ENCODE measurements around the gene MTA3.

Gene MTA3

DNA sequence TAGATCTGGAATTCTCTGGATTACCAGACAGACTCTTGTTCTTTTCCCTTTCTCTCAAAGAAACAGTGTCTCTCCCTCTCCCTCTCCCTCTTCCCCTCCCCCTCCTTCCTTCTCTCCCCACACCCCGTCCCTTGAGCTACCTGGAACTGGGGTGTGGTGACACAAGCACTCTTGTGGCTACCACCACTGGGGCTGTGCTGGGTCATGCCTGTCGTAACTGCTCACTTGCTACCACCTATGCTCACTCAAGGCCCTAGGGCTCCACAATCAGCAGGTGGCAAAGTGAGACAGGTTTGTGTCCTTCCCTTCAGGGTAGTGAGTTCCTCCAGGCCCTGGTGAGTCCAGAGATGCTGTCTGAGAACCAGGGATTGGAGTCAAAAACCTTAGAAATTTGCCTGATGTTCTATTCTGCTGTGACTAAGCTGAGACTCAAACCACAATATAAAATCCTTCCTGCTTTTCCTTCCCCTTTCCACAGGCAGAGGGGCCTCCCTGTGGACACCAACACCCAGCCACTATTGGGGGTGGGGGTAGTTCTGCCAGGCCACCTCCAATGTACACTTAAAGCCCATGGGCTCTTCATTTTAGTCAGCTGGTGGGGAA lies 124.7 kb downstream of the MTA3 start:
- no peak overlapping the region for H3K4me3 Mint-ChIP-seq
- H3K9me3 Mint-ChIP-seq: no peaks in the 10 kb centered on the region
- ATAC-seq (ENCODE audit: low read depth): no peak
- peaks cover 20% of the 10 kb centered on the region for H3K36me3 Mint-ChIP-seq
- no peak for DNase-seq (ENCODE audit: low spot score in 2 of 2)
- no peaks in the 10 kb centered on the region for H3K4me1 Mint-ChIP-seq
- H3K27me3 Mint-ChIP-seq: no peaks in the 10 kb centered on the region
- no peak overlapping the region for H3K27ac Mint-ChIP-seq

DNA sequence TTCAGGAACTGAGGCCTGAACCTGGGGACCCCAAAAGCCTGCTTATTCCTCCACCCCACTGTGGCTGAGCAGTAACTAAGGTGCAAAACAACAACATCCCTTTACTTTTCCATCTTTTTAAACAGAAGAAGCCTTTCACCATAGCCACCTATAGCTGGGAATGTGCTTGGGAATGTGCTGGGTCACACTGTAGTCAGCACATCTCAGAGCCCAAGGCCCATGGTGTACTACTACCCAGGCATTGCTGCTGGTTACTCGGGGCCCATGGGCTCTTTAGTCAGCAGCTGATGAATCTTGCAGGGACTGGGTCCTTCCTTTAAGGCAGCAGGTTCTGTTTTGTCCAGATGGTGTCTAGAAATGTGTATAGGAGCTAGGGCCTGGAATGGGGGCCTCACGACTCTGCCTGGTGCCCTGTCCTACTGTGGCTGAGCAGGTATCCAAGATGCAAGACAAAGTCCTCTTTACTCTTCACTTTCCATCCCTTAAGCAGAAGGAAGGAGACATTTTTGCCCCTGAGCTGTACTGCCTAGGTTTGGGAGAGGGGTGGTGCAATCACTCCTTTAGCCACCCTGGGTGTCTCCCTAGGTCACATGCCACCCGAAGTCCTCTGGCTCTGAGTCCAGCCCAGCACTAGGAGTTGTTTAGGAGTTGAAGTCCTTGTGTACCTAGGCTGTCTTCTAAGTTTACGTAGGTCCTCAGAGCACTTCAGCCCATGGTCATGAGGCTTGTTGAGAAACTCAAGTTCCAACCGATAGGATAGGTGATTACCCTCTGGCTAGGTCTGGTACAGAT lies 125.5 kb downstream of the MTA3 start:
- ATAC-seq (ENCODE audit: low read depth): no peak
- no peak for DNase-seq (ENCODE audit: low spot score in 2 of 2)
- no peaks in the 10 kb centered on the region for H3K4me1 Mint-ChIP-seq
- H3K27ac Mint-ChIP-seq: no peak overlapping the region
- no peaks in the 10 kb centered on the region for H3K27me3 Mint-ChIP-seq
- H3K4me3 Mint-ChIP-seq: no peak overlapping the region
- peaks cover 18% of the 10 kb centered on the region for H3K36me3 Mint-ChIP-seq
- H3K9me3 Mint-ChIP-seq: no peaks in the 10 kb centered on the region

DNA sequence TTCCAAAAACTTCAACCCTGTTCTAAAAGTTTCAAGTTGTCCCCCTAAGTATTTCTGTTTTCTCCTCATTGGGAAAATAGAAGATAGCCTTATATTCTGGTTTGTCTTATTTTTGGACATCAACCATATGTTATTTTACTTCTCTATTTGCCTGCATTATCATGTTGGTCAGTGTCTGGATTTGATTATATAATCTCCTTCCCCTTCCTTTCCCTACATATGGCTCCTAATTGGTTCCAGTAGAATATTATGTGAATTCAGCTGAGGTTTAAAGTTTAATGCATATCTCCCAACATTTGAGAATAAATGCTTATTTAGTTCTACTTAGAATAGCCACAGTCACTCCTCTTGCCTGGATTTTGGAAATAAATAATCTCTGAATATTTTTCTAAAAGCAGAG lies 128.6 kb downstream of the MTA3 start:
- H3K27me3 Mint-ChIP-seq: no peaks in the 10 kb centered on the region
- no peaks in the 10 kb centered on the region for H3K9me3 Mint-ChIP-seq
- ATAC-seq (ENCODE audit: low read depth): no peak
- peaks cover 13% of the 10 kb centered on the region for H3K36me3 Mint-ChIP-seq
- H3K4me3 Mint-ChIP-seq: no peak overlapping the region
- DNase-seq (ENCODE audit: low spot score in 2 of 2): no peak
- no peak overlapping the region for H3K27ac Mint-ChIP-seq
- no peaks in the 10 kb centered on the region for H3K4me1 Mint-ChIP-seq

DNA sequence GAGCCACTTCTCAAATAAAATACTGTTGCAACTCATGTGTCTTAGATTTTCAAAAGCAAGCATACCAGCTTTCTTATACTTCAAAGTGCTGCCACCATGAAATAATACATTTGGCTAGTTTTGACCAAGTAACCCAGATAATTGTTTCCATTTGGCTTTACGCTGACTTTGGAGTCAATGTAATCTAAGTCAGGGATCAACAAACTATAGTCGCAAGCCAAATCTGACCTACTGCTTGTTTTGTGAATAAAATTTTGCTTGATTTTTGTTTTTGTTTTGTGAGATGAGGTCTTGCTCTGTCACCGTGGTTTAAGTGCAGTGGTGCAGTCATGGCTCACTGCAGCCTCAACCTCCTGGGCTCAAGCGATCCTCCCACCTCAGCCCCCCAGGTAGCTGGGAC lies 130.5 kb downstream of the MTA3 start:
- no peak for DNase-seq (ENCODE audit: low spot score in 2 of 2)
- H3K9me3 Mint-ChIP-seq: no peaks in the 10 kb centered on the region
- H3K4me3 Mint-ChIP-seq: no peak overlapping the region
- peaks cover 11% of the 10 kb centered on the region for H3K36me3 Mint-ChIP-seq
- no peaks in the 10 kb centered on the region for H3K4me1 Mint-ChIP-seq
- no peak for ATAC-seq (ENCODE audit: low read depth)
- no peak overlapping the region for H3K27ac Mint-ChIP-seq
- H3K27me3 Mint-ChIP-seq: no peaks in the 10 kb centered on the region

DNA sequence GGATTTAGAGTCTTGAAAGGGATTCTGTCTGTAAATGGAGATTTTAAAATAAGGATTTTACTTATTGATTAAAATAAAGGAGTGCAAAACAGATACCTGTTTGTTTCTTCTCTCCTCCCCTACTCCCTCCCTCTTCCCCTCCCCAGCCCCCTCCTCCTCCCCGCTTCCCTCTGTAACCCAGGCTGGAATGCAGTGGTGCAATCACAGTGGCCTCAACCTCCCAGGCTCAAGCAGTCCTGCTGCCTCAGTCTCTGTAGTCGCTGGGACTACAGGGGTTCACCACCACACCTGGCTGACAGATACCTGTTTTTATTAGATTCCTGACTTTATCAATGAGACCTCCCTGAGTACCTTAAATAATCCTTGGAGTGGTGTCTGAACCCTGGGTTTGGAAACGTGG lies 138.4 kb downstream of the MTA3 start:
- Mint-ChIP-seq H3K9me3 (no peaks in the 10 kb centered on the region), H3K27me3 (no peaks in the 10 kb centered on the region), H3K4me1 (no peaks in the 10 kb centered on the region), H3K27ac (no peak overlapping the region), H3K36me3 (peaks cover 22% of the 10 kb centered on the region), H3K4me3 (no peak overlapping the region)
- DNase-seq (ENCODE audit: low spot score in 2 of 2): no peak
- no peak for ATAC-seq (ENCODE audit: low read depth)

DNA sequence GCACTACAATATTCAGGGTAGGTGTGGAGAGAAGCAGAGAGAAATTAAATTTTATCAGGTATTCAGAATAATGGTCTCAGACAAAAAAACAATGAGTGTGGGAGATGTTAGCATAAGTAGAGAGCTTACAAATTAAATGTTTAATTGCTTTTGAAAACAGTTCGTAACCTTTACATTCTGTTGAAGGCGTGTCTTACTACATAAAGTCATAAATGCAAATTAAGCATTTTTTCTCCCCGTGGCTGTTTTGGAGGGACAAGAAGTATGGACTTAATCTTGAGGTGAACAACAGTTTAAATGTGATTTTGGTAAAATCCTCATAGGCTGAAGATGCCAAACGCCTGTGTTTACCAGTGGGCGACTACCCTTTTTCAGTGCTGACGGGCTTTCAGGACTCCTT lies 139.7 kb downstream of the MTA3 start:
- ATAC-seq (ENCODE audit: low read depth) (no peak), DNase-seq (ENCODE audit: low spot score in 2 of 2) (no peak)
- Mint-ChIP-seq H3K9me3 (no peaks in the 10 kb centered on the region), H3K27me3 (no peaks in the 10 kb centered on the region), H3K36me3 (peaks cover 22% of the 10 kb centered on the region), H3K27ac (no peak overlapping the region), H3K4me3 (no peak overlapping the region), H3K4me1 (no peaks in the 10 kb centered on the region)

DNA sequence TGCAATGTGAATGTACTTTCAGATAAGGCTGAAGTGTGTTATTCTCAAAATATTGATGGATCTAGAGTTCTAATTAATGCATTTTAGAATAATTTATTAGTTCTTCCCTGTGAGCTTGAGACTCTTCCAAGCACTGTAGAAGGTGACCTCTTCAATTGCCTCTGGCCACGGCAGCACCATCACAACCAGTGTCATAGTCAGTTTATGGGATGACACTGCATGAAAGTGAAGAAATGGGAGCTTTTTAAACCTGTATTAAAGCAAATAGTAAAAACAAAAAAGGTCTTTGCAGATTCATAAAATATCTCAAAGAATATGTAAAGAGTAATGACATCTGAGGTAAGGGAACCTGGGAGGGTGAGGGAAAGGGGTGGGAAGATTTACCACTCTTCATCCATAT lies 143.5 kb downstream of the MTA3 start:
- H3K27me3 Mint-ChIP-seq: no peaks in the 10 kb centered on the region
- no peak overlapping the region for H3K4me3 Mint-ChIP-seq
- no peaks in the 10 kb centered on the region for H3K9me3 Mint-ChIP-seq
- ATAC-seq (ENCODE audit: low read depth) (no peak), DNase-seq (ENCODE audit: low spot score in 2 of 2) (no peak)
- no peak overlapping the region for H3K27ac Mint-ChIP-seq
- H3K36me3 Mint-ChIP-seq: peaks cover 13% of the 10 kb centered on the region
- H3K4me1 Mint-ChIP-seq: no peaks in the 10 kb centered on the region

DNA sequence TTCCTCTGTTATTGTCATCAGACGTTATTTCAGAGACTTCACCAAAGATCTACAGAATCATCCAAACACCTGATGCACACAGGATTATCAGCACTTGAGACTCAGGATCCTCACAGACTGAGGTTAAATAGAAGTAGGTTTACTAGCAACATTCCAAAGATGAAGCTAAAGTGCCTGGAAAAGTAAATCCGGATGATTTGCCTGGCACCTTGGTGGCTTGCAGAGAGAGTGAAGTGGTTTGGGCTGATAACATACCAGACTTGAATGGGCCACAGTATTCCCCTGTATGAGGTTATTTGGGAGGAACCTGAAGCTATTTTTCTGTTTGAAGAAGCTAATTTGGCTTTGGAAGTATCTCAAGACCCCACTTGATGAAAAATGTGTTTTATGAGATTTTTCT lies 144.5 kb downstream of the MTA3 start:
- ATAC-seq (ENCODE audit: low read depth) (no peak), DNase-seq (ENCODE audit: low spot score in 2 of 2) (no peak)
- Mint-ChIP-seq H3K4me1 (no peaks in the 10 kb centered on the region), H3K27me3 (no peaks in the 10 kb centered on the region), H3K36me3 (peaks cover 11% of the 10 kb centered on the region), H3K4me3 (no peak overlapping the region), H3K9me3 (no peaks in the 10 kb centered on the region), H3K27ac (no peak overlapping the region)

DNA sequence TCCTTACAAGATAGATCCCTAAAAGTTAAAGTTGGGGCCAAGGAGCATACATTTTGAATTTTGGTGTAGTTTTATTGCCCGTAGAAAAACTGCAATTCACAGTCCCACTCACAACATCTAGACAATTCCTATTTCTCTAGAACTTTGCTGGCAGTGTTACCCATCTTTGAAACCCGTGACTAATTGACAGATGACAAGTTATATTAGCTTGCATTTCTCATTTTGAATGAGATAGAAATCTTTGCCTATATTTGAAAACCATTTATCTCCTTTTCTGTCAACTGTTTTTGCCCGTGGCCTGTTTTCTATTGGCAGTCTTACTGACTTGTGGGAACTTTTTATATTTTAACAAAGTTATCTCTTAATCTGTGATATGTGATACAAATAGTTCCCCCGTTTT lies 145.5 kb downstream of the MTA3 start:
- ATAC-seq (ENCODE audit: low read depth) (no peak), DNase-seq (ENCODE audit: low spot score in 2 of 2) (no peak)
- H3K27ac Mint-ChIP-seq: no peak overlapping the region
- no peaks in the 10 kb centered on the region for H3K9me3 Mint-ChIP-seq
- no peak overlapping the region for H3K4me3 Mint-ChIP-seq
- H3K27me3 Mint-ChIP-seq: no peaks in the 10 kb centered on the region
- H3K4me1 Mint-ChIP-seq: no peaks in the 10 kb centered on the region
- peaks cover 5% of the 10 kb centered on the region for H3K36me3 Mint-ChIP-seq

DNA sequence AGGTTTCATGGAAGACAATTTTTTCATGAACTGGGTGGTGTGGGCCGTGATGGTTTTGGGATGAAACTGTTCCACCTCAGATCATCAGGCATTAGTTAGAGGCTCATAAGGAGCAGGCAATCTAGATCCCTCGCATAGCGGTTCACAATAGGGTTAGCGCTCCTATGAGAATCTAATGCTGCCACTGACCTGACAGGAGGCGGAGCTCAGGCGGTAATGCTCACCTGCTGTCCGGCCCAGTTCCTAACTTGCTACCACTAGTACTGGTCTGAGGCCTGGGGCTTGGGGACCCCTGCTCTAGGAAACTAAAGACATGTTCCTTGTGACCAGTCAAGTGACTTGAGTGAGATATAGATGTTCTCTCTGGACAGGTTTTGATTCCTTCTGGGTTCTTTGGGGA lies 146.3 kb downstream of the MTA3 start:
- Mint-ChIP-seq H3K36me3 (peaks cover 2% of the 10 kb centered on the region), H3K4me3 (no peak overlapping the region), H3K27me3 (no peaks in the 10 kb centered on the region), H3K4me1 (no peaks in the 10 kb centered on the region), H3K9me3 (no peaks in the 10 kb centered on the region), H3K27ac (no peak overlapping the region)
- ATAC-seq (ENCODE audit: low read depth) (no peak), DNase-seq (ENCODE audit: low spot score in 2 of 2) (no peak)

DNA sequence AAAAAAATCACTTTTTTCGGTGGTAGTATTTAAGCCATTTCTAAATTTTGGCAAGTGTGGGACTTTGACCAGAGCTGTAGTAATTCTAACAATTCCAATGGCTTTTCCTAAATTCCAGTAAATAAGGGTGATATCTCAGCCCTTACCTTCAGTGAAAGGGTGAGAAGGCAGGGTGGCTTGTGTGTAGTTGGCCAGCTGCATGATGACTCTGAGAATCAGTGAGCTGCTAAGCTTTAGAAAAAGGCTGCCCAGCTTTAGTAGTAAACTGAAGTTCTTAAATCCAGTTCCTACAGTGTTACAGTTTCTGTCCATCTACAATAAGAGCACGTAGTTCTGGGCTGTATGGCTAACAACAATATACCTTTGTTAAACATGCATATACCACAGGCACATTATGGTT lies 153.5 kb downstream of the MTA3 start:
- no peaks in the 10 kb centered on the region for H3K9me3 Mint-ChIP-seq
- peak overlapping the region; percentile 68 for H3K27ac Mint-ChIP-seq
- peaks cover 3% of the 10 kb centered on the region for H3K36me3 Mint-ChIP-seq
- DNase-seq (ENCODE audit: low spot score in 2 of 2) (no peak), ATAC-seq (ENCODE audit: low read depth) (no peak)
- H3K4me1 Mint-ChIP-seq: peaks cover 10% of the 10 kb centered on the region
- no peak overlapping the region for H3K4me3 Mint-ChIP-seq
- no peaks in the 10 kb centered on the region for H3K27me3 Mint-ChIP-seq

DNA sequence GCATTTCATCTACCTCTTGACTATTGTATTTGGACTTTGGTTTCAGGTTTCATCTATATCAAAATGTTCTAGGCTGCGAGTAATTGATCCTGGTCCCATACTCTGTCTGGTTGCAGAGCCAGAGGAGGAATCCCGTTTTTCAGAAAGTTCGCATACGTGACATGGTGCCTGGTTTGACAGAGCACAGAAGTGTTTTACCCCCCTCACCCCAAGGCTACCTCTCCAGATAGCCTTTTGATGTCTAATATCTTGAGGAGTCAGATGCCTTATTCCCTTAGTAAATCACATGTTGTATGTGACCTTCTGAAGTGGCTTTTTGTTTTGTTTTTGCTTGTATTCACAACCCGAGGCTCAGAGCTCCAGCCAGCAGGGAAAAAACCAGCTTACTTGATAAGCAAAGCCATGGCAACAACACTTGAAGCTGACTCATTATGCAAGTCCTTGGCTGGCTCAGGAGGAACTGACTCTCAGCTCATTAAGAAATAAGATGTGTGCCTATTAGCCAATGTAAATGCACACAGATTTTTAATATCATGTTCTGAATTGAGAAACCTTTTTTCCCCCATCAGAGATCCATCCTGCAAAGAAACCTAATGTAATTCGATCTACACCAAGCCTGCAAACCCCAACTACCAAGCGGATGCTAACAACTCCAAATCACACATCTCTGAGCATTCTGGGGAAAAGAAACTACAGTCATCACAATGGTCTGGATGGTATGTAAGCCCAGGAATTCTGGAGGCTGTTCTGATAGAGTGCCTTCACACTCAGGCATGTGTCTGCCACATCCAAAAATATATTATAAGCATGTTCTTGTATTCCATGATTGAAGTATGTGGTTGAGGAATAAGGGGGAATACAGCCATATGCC lies 154.1 kb downstream of the MTA3 start:
- no peak for DNase-seq (ENCODE audit: low spot score in 2 of 2)
- Mint-ChIP-seq H3K4me3 (no peak overlapping the region), H3K27me3 (no peaks in the 10 kb centered on the region), H3K36me3 (peaks cover 6% of the 10 kb centered on the region), H3K4me1 (peaks cover 10% of the 10 kb centered on the region), H3K27ac (peak overlapping the region; percentile 68), H3K9me3 (no peaks in the 10 kb centered on the region)
- peak; percentile 90 for ATAC-seq (ENCODE audit: low read depth)

DNA sequence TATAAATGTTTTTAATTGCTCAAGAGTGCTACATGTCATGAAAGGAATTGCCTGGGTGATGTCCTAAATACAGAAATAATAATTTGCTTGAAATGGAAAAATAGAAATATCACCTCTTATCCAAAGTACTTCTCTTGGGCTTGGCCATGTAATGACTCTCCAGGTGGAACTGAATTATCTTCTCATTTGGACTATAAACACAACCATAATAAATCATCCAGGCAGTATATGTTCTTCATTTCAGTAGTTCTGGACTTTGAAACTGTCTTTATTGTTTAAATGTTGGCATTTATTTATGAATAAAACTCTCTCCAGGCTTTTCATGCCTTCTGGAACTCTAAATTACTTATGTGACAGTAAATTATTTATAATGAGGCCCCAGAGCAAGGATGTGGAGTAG lies 155.0 kb downstream of the MTA3 start:
- Mint-ChIP-seq H3K4me1 (peaks cover 10% of the 10 kb centered on the region), H3K9me3 (no peaks in the 10 kb centered on the region), H3K4me3 (no peak overlapping the region), H3K27me3 (no peaks in the 10 kb centered on the region), H3K36me3 (peaks cover 12% of the 10 kb centered on the region), H3K27ac (no peak overlapping the region)
- ATAC-seq (ENCODE audit: low read depth) (no peak), DNase-seq (ENCODE audit: low spot score in 2 of 2) (no peak)

DNA sequence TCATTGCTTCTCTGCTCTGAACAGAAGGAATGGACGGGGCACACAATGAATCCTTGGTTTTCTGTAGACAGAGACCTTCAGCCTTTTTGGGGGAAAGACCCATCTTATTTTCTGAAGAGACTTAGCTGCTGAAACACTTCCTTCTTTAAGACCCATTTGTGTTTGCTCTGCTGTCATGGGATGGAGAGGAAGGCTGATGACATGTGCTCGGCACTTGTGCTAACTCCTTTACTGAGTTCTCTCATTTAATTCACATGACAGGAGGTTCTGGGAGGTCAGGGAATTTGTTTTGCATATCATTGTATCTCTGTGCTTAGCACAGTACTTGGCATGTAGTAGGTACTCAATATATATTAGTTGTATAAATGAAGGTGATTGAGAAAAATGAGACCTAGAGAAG lies 156.5 kb downstream of the MTA3 start:
- no peak overlapping the region for H3K27ac Mint-ChIP-seq
- peaks cover 2% of the 10 kb centered on the region for H3K9me3 Mint-ChIP-seq
- ATAC-seq (ENCODE audit: low read depth) (no peak), DNase-seq (ENCODE audit: low spot score in 2 of 2) (no peak)
- H3K4me3 Mint-ChIP-seq: no peak overlapping the region
- peaks cover 16% of the 10 kb centered on the region for H3K36me3 Mint-ChIP-seq
- H3K4me1 Mint-ChIP-seq: peaks cover 10% of the 10 kb centered on the region
- no peaks in the 10 kb centered on the region for H3K27me3 Mint-ChIP-seq

Data from memory B cell (primary cell).